GM19372 (cell line): Measurements from ENCODE around the gene KPNA5.
"Not testable (repeated sequence)": the region's sequence is repeated elsewhere in the genome, so short reads cannot be mapped to it uniquely, and the experiment has no call there.

Source experiments
- ATAC-seq: cut with Tn5 transposase; IDR thresholded peaks from one replicate; pipeline ENCODE4 v1.9.1; 2021; ENCODE audit warnings: mild to moderate bottlenecking, low read depth, moderate library complexity; ENCODE audit not compliant: unreplicated experiment

The KPNA5 gene

GRCh38 chr6:116695401-116695800 is 14.4 kb downstream of the KPNA5 start:
- peak; percentile 89 for ATAC-seq

- no peak for ATAC-seq
Observed at GRCh38 chr6:116697480-116697879, 16.5 kb downstream of the KPNA5 start.

GRCh38 chr6:116703888-116704287 is 22.9 kb downstream of the KPNA5 start:
- not testable (repeated sequence) for ATAC-seq

- ATAC-seq = no peak
Observed at GRCh38 chr6:116705917-116706316, 24.9 kb downstream of the KPNA5 start.

- no peak for ATAC-seq
Observed at GRCh38 chr6:116714296-116714695, 33.3 kb downstream of the KPNA5 start.

- ATAC-seq = no peak
Observed at GRCh38 chr6:116714761-116715160, 33.8 kb downstream of the KPNA5 start.

GRCh38 chr6:116726947-116727346 is 45.9 kb downstream of the KPNA5 start:
- no peak for ATAC-seq

GRCh38 chr6:116730513-116730912 is 49.5 kb downstream of the KPNA5 start:
- ATAC-seq = no peak

- ATAC-seq = no peak
Observed at GRCh38 chr6:116737004-116737403, 56.0 kb downstream of the KPNA5 start.

- not testable (repeated sequence) for ATAC-seq
Observed at GRCh38 chr6:116740486-116740885, 59.5 kb downstream of the KPNA5 start.

- ATAC-seq = no peak
Observed at GRCh38 chr6:116741571-116741970, 60.6 kb downstream of the KPNA5 start.

- ATAC-seq = no peak
Observed at GRCh38 chr6:116745176-116745575, 64.2 kb downstream of the KPNA5 start.

GRCh38 chr6:116761779-116762178 is 80.8 kb downstream of the KPNA5 start:
- no peak for ATAC-seq

GRCh38 chr6:116762235-116762634 is 81.2 kb downstream of the KPNA5 start:
- no peak for ATAC-seq

- no peak for ATAC-seq
Observed at GRCh38 chr6:116763048-116763447, 82.0 kb downstream of the KPNA5 start.

GRCh38 chr6:116763906-116764628 is 83.1 kb downstream of the KPNA5 start:
- ATAC-seq = no peak

- ATAC-seq = no peak
Observed at GRCh38 chr6:116764629-116764960, 83.6 kb downstream of the KPNA5 start.

GRCh38 chr6:116764961-116765841 is 84.2 kb downstream of the KPNA5 start, which contains the start of gene FAM162B:
Gene FAM162B (minus strand): TSS chr6:116765719. CDS start chr6:116765576, 143 bp downstream.
- no peak for ATAC-seq

- ATAC-seq = no peak
Observed at GRCh38 chr6:116766506-116767176, 85.6 kb downstream of the KPNA5 start.

- no peak for ATAC-seq
Observed at GRCh38 chr6:116767715-116768114, 86.7 kb downstream of the KPNA5 start.

GRCh38 chr6:116772450-116772849 is 91.4 kb downstream of the KPNA5 start:
- no peak for ATAC-seq
